Spinal cord (tissue), 10 donors: ENCODE data around the gene KLHL29. TPM values are rescaled to one million over a fixed set of nuclear protein-coding genes. Genes with fewer than 3 reads are reported as not detected.

ENCODE experiments used
- DNase-seq, 6 donors: peaks; one replicate each; pipeline versions ENCODE4 v3.0.0 to v3.0.0-alpha.2; 2013 to 2015; ENCODE audit warnings: low spot score in 6 of 6, low read depth in 4 of 6
- H3K27ac ChIP-seq: one replicate; pipeline ENCODE4 v1.5.1; 2013; ENCODE audit warnings: low read depth, low read length, control low read depth
- H3K27me3 ChIP-seq: one replicate; pipeline ENCODE4 v1.6.1; 2013; ENCODE audit warnings: low read length; ENCODE audit not compliant: control insufficient read depth, insufficient read depth
- H3K36me3 ChIP-seq: one replicate; pipeline ENCODE4 v1.6.1; 2013; ENCODE audit warnings: low read length; ENCODE audit not compliant: control insufficient read depth, insufficient read depth
- H3K4me1 ChIP-seq: one replicate; pipeline ENCODE4 v1.6.1; 2013; ENCODE audit warnings: low read length; ENCODE audit not compliant: control insufficient read depth, insufficient read depth
- H3K4me3 ChIP-seq: one replicate; pipeline ENCODE4 v1.5.1; 2013; ENCODE audit warnings: low read depth, low read length, control low read depth
- H3K9me3 ChIP-seq: one replicate; pipeline ENCODE4 v1.6.1; 2013; ENCODE audit warnings: low read length; ENCODE audit not compliant: control insufficient read depth, insufficient read depth
- WGBS: methylation state at CpG from one replicate; pipeline ENCODE4 v1.1.5; 2013; ENCODE audit warnings: missing lambda C conversion rate; ENCODE audit not compliant: insufficient coverage; 5-methylcytosine and 5-hydroxymethylcytosine counted together
- polyA plus RNA-seq, 2 donors: library from polyadenylated mRNA; unstranded; fragments of 120-200 nt; gene quantifications; one replicate each; pipeline ENCODE4 v1.2.1, GENCODE V29; 2013; ENCODE audit not compliant: insufficient read length in 2 of 2
- total RNA-seq, 2 donors: library from RNA; depleted of rRNA in 1 of 2; stranded (reverse); fragments of 120-200 nt in 1 of 2; fragments of >200 nt in 1 of 2; gene quantifications; one replicate each; pipeline versions ENCODE4 v1.2.3 to v1.2.4, GENCODE V29; 2013 to 2014
- donor health status: healthy.

Gene KLHL29
- total and polyA plus RNA-seq, 4 donors = 8.7 to 19.4 (median 14.0) TPM

DNA sequence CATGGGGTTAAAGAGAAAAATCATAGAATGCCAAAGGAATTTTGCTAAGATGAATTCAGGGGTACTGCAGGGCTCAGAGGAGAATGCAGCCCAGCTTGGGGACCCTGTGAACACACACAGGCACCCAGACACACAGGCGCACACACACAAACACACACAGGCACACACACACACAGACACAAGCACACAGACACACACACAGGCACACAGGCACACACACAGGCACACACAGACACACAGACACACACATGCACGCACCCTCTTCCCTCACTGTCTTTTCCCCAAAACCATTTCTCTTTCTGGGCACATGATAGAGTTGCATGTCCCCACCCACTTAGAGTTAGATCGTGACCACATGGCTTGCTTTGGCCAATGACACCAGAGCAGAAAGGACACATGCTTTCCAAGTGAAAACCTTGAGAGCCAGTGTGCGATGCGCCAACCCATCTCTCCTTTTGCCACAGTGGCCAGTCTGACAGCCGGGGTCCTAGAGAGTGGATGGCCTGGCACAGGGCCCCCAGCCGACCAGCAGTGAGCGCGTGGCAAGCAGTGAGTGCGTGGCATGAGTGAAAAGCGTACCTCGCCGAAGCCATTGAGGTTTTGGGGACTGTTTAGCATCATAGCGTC lies 163.3 kb downstream of the KLHL29 start:
- Histone ChIP-seq H3K4me1 (peaks cover 85% of the 10 kb centered on the region), H3K4me3 (no peak overlapping the region), H3K9me3 (no peaks in the 10 kb centered on the region), H3K27me3 (no peaks in the 10 kb centered on the region), H3K27ac (no peak overlapping the region), H3K36me3 (peaks cover 3% of the 10 kb centered on the region)
- no peak for DNase-seq
- WGBS = 95% methylated on average over 8 of the region's 14 CpGs

DNA sequence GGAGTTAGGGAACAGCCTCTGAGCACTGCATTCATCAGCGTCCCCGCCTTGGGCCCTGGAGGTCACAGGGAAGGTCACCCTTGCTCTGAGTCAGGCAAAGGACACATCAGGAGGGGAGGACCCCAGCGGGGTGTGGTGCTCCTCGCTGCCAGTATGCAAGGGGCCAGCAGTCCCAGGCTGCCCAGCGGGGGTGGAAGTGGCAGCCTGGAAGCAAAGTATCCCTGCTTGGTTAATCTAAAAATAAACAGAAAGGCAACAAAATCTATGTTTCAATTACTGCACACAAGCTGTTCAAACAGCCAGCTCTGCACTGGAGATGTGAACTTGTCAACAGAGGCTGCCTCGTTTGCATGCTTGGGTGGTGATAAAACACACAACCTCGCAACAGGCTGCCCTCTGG lies 164.1 kb downstream of the KLHL29 start:
- 46% methylated on average over 3 of the region's 7 CpGs for WGBS
- H3K4me3 ChIP-seq = no peak overlapping the region

GRCh38 chr2:23549821-23550530 lies 165.0 kb downstream of the KLHL29 start:
- H3K4me3 ChIP-seq = no peak overlapping the region

More for the DNA sequence above, 164.1 kb downstream of the KLHL29 start:
- peak in 2 of 6 donors; percentile 72 to 83 for DNase-seq
- H3K36me3 ChIP-seq = peaks cover 3% of the 10 kb centered on the region
- no peaks in the 10 kb centered on the region for H3K9me3 ChIP-seq
- H3K27me3 ChIP-seq = no peaks in the 10 kb centered on the region
- peaks cover 86% of the 10 kb centered on the region for H3K4me1 ChIP-seq
- peak overlapping the region; percentile 49 for H3K27ac ChIP-seq

GRCh38 chr2:23550553-23550952 lies 165.6 kb downstream of the KLHL29 start:
- Histone ChIP-seq H3K36me3 (peaks cover 6% of the 10 kb centered on the region), H3K27me3 (no peaks in the 10 kb centered on the region), H3K9me3 (no peaks in the 10 kb centered on the region), H3K4me1 (peaks cover 86% of the 10 kb centered on the region), H3K4me3 (no peak overlapping the region), H3K27ac (peak overlapping the region; percentile 49)
- DNase-seq = peak in 3 of 6 donors; percentile 43 to 83 (median 78)
- WGBS = 16% methylated on average over 6 of the region's 7 CpGs

More at GRCh38 chr2:23549821-23550530, 165.0 kb downstream of the KLHL29 start:
- DNase-seq = peak in 2 of 6 donors; percentile 39 to 58
- WGBS = 19% methylated on average over 13 of the region's 16 CpGs
- peaks cover 87% of the 10 kb centered on the region for H3K4me1 ChIP-seq
- peak overlapping the region; percentile 49 for H3K27ac ChIP-seq
- H3K27me3 ChIP-seq = no peaks in the 10 kb centered on the region
- H3K9me3 ChIP-seq = no peaks in the 10 kb centered on the region
- H3K36me3 ChIP-seq = peaks cover 3% of the 10 kb centered on the region

GRCh38 chr2:23551875-23552274 lies 166.9 kb downstream of the KLHL29 start:
- H3K4me1 ChIP-seq = peaks cover 86% of the 10 kb centered on the region
- no peak overlapping the region for H3K27ac ChIP-seq
- 74% methylated on average over 3 of the region's 5 CpGs for WGBS
- no peak for DNase-seq
- no peak overlapping the region for H3K4me3 ChIP-seq
- peaks cover 7% of the 10 kb centered on the region for H3K36me3 ChIP-seq
- no peaks in the 10 kb centered on the region for H3K27me3 ChIP-seq
- H3K9me3 ChIP-seq = no peaks in the 10 kb centered on the region

- no peaks in the 10 kb centered on the region for H3K9me3 ChIP-seq
- WGBS = 86% methylated on average over 8 of the region's 10 CpGs
- no peak overlapping the region for H3K27ac ChIP-seq
- H3K4me3 ChIP-seq = no peak overlapping the region
- peaks cover 7% of the 10 kb centered on the region for H3K36me3 ChIP-seq
- H3K27me3 ChIP-seq = no peaks in the 10 kb centered on the region
- peaks cover 80% of the 10 kb centered on the region for H3K4me1 ChIP-seq
- no peak for DNase-seq
Measured at GRCh38 chr2:23553561-23553960, 168.6 kb downstream of the KLHL29 start.

DNA sequence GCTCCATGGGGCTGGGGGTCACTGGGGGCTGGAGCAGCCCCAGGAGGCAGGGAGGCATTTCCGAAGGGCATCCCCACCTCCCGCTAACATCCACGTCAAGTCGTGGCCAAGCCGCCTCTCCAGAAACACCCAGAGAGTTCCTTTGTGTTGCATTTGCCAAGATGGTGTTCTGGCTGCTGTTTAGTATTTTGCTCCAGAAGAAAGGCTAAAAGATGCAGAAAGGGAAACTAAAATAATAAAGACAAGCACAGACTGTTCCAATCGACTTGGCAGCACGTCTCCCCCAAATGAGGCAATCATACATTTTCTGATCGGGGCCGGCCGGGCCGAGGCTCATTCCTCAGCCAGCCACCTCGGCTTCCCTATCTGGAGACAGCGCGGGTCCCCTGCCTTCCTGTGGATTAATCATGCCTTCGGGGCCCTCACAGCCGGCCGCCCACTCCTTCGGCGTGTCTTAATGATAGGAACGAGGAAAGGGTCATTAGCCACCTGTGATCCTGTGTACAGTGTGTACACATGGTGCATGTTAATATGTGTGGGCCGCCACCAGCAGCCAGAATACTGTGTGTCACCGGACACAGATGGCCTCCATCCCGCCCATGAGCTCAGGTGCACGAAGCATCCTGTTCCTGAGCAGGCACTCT lies 169.2 kb downstream of the KLHL29 start:
- Histone ChIP-seq H3K36me3 (peaks cover 7% of the 10 kb centered on the region), H3K4me3 (no peak overlapping the region), H3K27ac (no peak overlapping the region), H3K4me1 (peaks cover 73% of the 10 kb centered on the region), H3K27me3 (no peaks in the 10 kb centered on the region), H3K9me3 (no peaks in the 10 kb centered on the region)
- peak in 1 of 6 donors; percentile 72 for DNase-seq
- WGBS = 53% methylated on average over 19 of the region's 24 CpGs

- peaks cover 60% of the 10 kb centered on the region for H3K4me1 ChIP-seq
- no peaks in the 10 kb centered on the region for H3K27me3 ChIP-seq
- WGBS = 83% methylated on average over 11 of the region's 11 CpGs
- H3K4me3 ChIP-seq = no peak overlapping the region
- H3K9me3 ChIP-seq = no peaks in the 10 kb centered on the region
- H3K27ac ChIP-seq = no peak overlapping the region
- no peak for DNase-seq
- peaks cover 7% of the 10 kb centered on the region for H3K36me3 ChIP-seq
Measured at GRCh38 chr2:23555944-23556343, 171.0 kb downstream of the KLHL29 start.

GRCh38 chr2:23556929-23557328 lies 171.9 kb downstream of the KLHL29 start:
- H3K4me3 ChIP-seq = no peak overlapping the region
- peaks cover 61% of the 10 kb centered on the region for H3K4me1 ChIP-seq
- H3K9me3 ChIP-seq = no peaks in the 10 kb centered on the region
- no peaks in the 10 kb centered on the region for H3K27me3 ChIP-seq
- peaks cover 7% of the 10 kb centered on the region for H3K36me3 ChIP-seq
- DNase-seq = peak in 1 of 6 donors; percentile 70
- WGBS = 51% methylated on average over 7 of the region's 9 CpGs
- no peak overlapping the region for H3K27ac ChIP-seq
